HepG2 (cell line): ENCODE data around the gene PARN. TPM values are rescaled to one million over a fixed set of nuclear protein-coding genes. Genes with fewer than 3 reads are reported as not detected.

Experiments
- CBFB ChIP-seq: sonication (generic); formaldehyde crosslinking; IDR thresholded peaks from 2 replicates; pipeline ENCODE4 v1.4.0; 2020; ENCODE audit warnings: missing genetic modification reagents
- ERF ChIP-seq: IDR thresholded peaks from 2 replicates; pipeline ENCODE4 v1.6.1; 2018; ENCODE audit warnings: missing biosample characterization, missing genetic modification reagents
- GATA4 ChIP-seq: sonication (generic); IDR thresholded peaks from 2 replicates; pipeline ENCODE4 v1.6.1; 2016; ENCODE audit warnings: antibody characterized with exemption, low read depth, borderline replicate concordance
- HMG20A ChIP-seq: IDR thresholded peaks from 2 replicates; pipeline ENCODE4 v1.6.1; 2016; ENCODE audit warnings: borderline replicate concordance
- ISX ChIP-seq: sonication (generic); formaldehyde crosslinking; conservative IDR thresholded peaks from 2 replicates; pipeline ENCODE4 v1.5.0; 2020; ENCODE audit warnings: missing genetic modification reagents
- NR2F2 ChIP-seq: IDR thresholded peaks from 2 replicates; pipeline ENCODE4 v1.6.1; 2012; ENCODE audit warnings: low read depth, inconsistent platforms, borderline replicate concordance
- RAD21 ChIP-seq: fragments of 450-650 bp; formaldehyde crosslinking; IDR thresholded peaks from 2 replicates; pipeline ENCODE4 v1.5.0; 2020; ENCODE audit warnings: mild to moderate bottlenecking
- SAP130 ChIP-seq: IDR thresholded peaks from 2 replicates; pipeline ENCODE4 v1.6.1; 2016; ENCODE audit warnings: low read depth
- TEAD3 ChIP-seq: optimal IDR thresholded peaks from 2 replicates; pipeline ENCODE3; 2016; ENCODE audit warnings: borderline replicate concordance
- ZMYM3 ChIP-seq: sonication (generic); formaldehyde crosslinking; IDR thresholded peaks from 2 replicates; pipeline ENCODE4 v1.5.1; 2020; ENCODE audit warnings: mild to moderate bottlenecking, missing genetic modification reagents
- ZNF136 ChIP-seq: sonication (generic); formaldehyde crosslinking; IDR thresholded peaks from 2 replicates; pipeline ENCODE4 v1.8.1; 2022; ENCODE audit warnings: low read depth, mild to moderate bottlenecking, moderate library complexity, missing genetic modification reagents
- ZNF143 ChIP-seq: sonication (generic); formaldehyde crosslinking; IDR thresholded peaks from 2 replicates; pipeline ENCODE4 v1.4.0; 2020; ENCODE audit warnings: missing genetic modification reagents
- ZNF230 ChIP-seq: sonication (generic); formaldehyde crosslinking; IDR thresholded peaks from 2 replicates; pipeline ENCODE4 v1.4.0; 2020; ENCODE audit warnings: mild to moderate bottlenecking, missing genetic modification reagents
- ZNF333 ChIP-seq: sonication (generic); formaldehyde crosslinking; IDR thresholded peaks from 2 replicates; pipeline ENCODE4 v1.4.0; 2020; ENCODE audit warnings: mild to moderate bottlenecking, missing genetic modification reagents, borderline replicate concordance
- polyA plus RNA-seq, 8 experiments: library from polyadenylated mRNA; depleted of rRNA in 3 of 8; stranded (reverse) in 7 of 8; unstranded in 1 of 8; fragments of >200 nt; fragmentation: Illumina TruSeq in 4 of 8; extraction: Trizol in 4 of 8; gene quantifications; 2 replicates each; pipeline versions ENCODE4 v1.2.1 to v1.2.3, GENCODE V29; 2011 to 2016; ENCODE audit warnings: low read depth in 4 of 8, missing spikeins in 1 of 8, mixed read lengths in 1 of 8; ENCODE audit not compliant: insufficient read depth in 1 of 8
- total RNA-seq, 5 experiments: library from RNA; depleted of rRNA; stranded (reverse); fragments of >200 nt; fragmentation: Illumina TruSeq; extraction: Trizol; gene quantifications; 2 replicates each; pipeline ENCODE4 v1.2.3, GENCODE V29; 2016; ENCODE audit warnings: low read depth in 1 of 5
- TF ChIP-seq, protein P1 (sequence below): sonication (generic); formaldehyde crosslinking; IDR thresholded peaks from 2 replicates; pipeline ENCODE4 v1.5.0; 2020; ENCODE audit warnings: mild to moderate bottlenecking, missing genetic modification reagents, borderline replicate concordance
- TF ChIP-seq, protein P2 (sequence below): sonication (generic); formaldehyde crosslinking; IDR thresholded peaks from 2 replicates; pipeline ENCODE4 v1.4.0; 2020; ENCODE audit warnings: missing genetic modification reagents
- TF ChIP-seq, protein P3 (sequence below): sonication (generic); formaldehyde crosslinking; IDR thresholded peaks from 2 replicates; pipeline ENCODE4 v1.4.0; 2020; ENCODE audit warnings: mild to moderate bottlenecking, low read depth, missing genetic modification reagents

PARN gene
- total and polyA plus RNA-seq, 2 of the 13 experiments (the other 11 are each of a cell fraction or from before 2014, with no cell fraction given) = 13.3 to 47.6 TPM

DNA sequence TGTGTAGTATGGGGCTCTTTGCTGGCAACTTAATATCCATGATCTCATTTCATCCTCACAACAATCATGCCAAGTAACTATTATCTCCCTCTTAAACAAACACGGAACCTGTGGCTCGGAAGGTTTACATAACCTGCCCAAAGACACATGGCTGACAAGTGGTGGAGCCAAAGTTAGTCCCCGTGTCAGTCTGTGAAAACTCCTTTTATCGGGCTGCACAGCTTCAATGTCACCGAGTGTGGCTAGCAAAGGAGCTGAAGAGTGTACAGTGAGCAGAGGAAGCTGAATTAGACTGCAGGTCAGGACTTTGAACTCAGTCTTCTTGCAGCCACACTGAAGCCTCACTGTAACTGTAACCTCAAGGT lies 80.3 kb downstream of the PARN start (continued):
- TF ChIP-seq RAD21 (CRISPR knock-in tag) (no peak), ZMYM3 (CRISPR knock-in tag) (0 out of 2 replicates have a peak, but pooled peaks have one; percentile 16), ERF (CRISPR knock-in tag) (no peak; the same call in 1 of the 2 replicates), ZNF136 (CRISPR knock-in tag) (no peak), ZNF143 (no peak), ZNF333 (no peak), TEAD3 (peak; percentile 48), NR2F2 (0 out of 2 replicates have a peak, but pooled peaks have one; percentile 20), CBFB (CRISPR knock-in tag) (no peak), ZNF230 (no peak), ISX (CRISPR knock-in tag) (no peak), SAP130 (CRISPR knock-in tag) (peak; percentile 69), HMG20A (peak; percentile 53; the same call in 1 of the 2 replicates), GATA4 (no peak)
- TF ChIP-seq, protein P1, sequence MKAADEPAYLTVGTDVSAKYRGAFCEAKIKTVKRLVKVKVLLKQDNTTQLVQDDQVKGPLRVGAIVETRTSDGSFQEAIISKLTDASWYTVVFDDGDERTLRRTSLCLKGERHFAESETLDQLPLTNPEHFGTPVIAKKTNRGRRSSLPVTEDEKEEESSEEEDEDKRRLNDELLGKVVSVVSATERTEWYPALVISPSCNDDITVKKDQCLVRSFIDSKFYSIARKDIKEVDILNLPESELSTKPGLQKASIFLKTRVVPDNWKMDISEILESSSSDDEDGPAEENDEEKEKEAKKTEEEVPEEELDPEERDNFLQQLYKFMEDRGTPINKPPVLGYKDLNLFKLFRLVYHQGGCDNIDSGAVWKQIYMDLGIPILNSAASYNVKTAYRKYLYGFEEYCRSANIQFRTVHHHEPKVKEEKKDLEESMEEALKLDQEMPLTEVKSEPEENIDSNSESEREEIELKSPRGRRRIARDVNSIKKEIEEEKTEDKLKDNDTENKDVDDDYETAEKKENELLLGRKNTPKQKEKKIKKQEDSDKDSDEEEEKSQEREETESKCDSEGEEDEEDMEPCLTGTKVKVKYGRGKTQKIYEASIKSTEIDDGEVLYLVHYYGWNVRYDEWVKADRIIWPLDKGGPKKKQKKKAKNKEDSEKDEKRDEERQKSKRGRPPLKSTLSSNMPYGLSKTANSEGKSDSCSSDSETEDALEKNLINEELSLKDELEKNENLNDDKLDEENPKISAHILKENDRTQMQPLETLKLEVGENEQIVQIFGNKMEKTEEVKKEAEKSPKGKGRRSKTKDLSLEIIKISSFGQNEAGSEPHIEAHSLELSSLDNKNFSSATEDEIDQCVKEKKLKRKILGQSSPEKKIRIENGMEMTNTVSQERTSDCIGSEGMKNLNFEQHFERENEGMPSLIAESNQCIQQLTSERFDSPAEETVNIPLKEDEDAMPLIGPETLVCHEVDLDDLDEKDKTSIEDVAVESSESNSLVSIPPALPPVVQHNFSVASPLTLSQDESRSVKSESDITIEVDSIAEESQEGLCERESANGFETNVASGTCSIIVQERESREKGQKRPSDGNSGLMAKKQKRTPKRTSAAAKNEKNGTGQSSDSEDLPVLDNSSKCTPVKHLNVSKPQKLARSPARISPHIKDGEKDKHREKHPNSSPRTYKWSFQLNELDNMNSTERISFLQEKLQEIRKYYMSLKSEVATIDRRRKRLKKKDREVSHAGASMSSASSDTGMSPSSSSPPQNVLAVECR (CRISPR knock-in tag) = peak; percentile 38; the same call in 1 of the 2 replicates
- TF ChIP-seq, protein P2, sequence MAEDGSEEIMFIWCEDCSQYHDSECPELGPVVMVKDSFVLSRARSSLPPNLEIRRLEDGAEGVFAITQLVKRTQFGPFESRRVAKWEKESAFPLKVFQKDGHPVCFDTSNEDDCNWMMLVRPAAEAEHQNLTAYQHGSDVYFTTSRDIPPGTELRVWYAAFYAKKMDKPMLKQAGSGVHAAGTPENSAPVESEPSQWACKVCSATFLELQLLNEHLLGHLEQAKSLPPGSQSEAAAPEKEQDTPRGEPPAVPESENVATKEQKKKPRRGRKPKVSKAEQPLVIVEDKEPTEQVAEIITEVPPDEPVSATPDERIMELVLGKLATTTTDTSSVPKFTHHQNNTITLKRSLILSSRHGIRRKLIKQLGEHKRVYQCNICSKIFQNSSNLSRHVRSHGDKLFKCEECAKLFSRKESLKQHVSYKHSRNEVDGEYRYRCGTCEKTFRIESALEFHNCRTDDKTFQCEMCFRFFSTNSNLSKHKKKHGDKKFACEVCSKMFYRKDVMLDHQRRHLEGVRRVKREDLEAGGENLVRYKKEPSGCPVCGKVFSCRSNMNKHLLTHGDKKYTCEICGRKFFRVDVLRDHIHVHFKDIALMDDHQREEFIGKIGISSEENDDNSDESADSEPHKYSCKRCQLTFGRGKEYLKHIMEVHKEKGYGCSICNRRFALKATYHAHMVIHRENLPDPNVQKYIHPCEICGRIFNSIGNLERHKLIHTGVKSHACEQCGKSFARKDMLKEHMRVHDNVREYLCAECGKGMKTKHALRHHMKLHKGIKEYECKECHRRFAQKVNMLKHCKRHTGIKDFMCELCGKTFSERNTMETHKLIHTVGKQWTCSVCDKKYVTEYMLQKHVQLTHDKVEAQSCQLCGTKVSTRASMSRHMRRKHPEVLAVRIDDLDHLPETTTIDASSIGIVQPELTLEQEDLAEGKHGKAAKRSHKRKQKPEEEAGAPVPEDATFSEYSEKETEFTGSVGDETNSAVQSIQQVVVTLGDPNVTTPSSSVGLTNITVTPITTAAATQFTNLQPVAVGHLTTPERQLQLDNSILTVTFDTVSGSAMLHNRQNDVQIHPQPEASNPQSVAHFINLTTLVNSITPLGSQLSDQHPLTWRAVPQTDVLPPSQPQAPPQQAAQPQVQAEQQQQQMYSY (CRISPR knock-in tag) = no peak
- TF ChIP-seq, protein P3, sequence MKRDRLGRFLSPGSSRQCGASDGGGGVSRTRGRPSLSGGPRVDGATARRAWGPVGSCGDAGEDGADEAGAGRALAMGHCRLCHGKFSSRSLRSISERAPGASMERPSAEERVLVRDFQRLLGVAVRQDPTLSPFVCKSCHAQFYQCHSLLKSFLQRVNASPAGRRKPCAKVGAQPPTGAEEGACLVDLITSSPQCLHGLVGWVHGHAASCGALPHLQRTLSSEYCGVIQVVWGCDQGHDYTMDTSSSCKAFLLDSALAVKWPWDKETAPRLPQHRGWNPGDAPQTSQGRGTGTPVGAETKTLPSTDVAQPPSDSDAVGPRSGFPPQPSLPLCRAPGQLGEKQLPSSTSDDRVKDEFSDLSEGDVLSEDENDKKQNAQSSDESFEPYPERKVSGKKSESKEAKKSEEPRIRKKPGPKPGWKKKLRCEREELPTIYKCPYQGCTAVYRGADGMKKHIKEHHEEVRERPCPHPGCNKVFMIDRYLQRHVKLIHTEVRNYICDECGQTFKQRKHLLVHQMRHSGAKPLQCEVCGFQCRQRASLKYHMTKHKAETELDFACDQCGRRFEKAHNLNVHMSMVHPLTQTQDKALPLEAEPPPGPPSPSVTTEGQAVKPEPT (CRISPR knock-in tag) = no peak
